ENCODE data around the gene CHST10.

The CHST10 gene

DNA sequence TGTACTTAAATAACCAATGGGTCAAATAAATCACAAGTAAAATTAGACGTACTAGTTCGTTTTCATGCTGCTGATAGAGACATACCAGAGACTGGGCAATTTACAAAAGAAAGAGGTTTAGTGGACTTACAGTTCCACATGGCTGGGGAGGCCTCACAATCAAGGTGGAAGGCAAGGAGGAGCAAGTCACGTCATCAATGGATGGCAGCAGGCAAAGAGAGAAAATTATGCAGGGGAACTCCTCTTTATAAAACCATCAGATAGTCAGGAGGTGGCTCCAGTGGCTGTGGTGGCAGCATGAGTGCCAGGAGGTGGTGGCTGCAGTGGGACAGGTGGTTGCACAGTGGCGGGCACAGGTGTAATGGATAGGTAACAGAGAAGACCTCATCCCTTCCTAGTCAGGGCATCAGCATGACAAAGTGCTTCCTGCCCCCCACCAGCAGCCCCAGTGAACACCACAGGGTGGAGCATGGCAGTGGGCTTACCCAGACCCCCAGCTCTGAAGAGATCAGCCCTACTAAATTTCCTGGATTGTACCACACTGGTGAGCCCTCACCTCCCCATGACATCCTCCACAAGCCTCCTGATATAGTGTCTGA is 6.9 kb upstream of the CHST10 start:
- Histone ChIP-seq H3K27me3 (ENCODE audit: insufficient read depth, insufficient read length) (no peaks in the 10 kb centered on the region), H3K9ac (ENCODE audit: insufficient read length, low read depth) (no peak overlapping the region), H3K4me1 (ENCODE audit: insufficient read depth, insufficient read length) (peaks cover 3% of the 10 kb centered on the region), H3K9me3 (ENCODE audit: insufficient read depth, low read length) (0 out of 2 replicates have a peak, but pooled peaks cover 4% of the 10 kb centered on the region), H3K36me3 (ENCODE audit: insufficient read depth, insufficient read length, low read length) (no peaks in the 10 kb centered on the region), H3K4me3 (ENCODE audit: insufficient read length, low read depth) (no peak overlapping the region)
- no peak for DNase-seq (ENCODE audit: low read depth, low spot score)
- TF ChIP-seq SUZ12 (IDR thresholded peaks at IDR 0.05; ENCODE audit: extremely low read depth, insufficient read depth, insufficient read length) (no peak), YY1 (IDR thresholded peaks at IDR 0.05; ENCODE audit: insufficient read depth, insufficient read length) (no peak), ZNF274 (IDR thresholded peaks at IDR 0.05; ENCODE audit: low read depth, low read length) (no peak)

DNA sequence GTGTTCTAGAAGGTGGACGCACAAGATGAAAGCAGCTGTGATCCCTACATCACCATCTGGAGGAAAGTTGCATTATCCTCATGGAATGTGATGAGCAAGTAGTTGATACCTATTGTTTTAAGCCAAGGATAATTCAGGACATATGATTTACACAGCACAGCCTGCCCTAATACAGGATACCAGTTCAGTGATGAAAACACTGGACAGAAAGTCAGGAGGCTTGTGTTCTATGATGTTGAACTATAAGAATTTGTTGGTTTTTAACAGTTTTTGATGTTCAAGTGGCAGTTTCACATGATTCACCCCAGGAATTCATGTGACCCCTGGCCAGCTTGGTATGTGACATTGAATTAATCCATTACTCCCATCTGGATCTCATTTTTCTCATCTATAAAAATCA is 6.2 kb upstream of the CHST10 start:
- no peaks in the 10 kb centered on the region for H3K27me3 ChIP-seq (ENCODE audit: insufficient read depth, insufficient read length)
- H3K9me3 ChIP-seq (ENCODE audit: insufficient read depth, low read length) = no peaks in the 10 kb centered on the region
- peaks cover 3% of the 10 kb centered on the region for H3K4me1 ChIP-seq (ENCODE audit: insufficient read depth, insufficient read length)
- TF ChIP-seq YY1 (IDR thresholded peaks at IDR 0.05; ENCODE audit: insufficient read depth, insufficient read length) (no peak), SUZ12 (IDR thresholded peaks at IDR 0.05; ENCODE audit: extremely low read depth, insufficient read depth, insufficient read length) (no peak), ZNF274 (IDR thresholded peaks at IDR 0.05; ENCODE audit: low read depth, low read length) (no peak)
- no peak for DNase-seq (ENCODE audit: low read depth, low spot score)
- H3K4me3 ChIP-seq (ENCODE audit: insufficient read length, low read depth) = no peak overlapping the region
- H3K36me3 ChIP-seq (ENCODE audit: insufficient read depth, insufficient read length, low read length) = no peaks in the 10 kb centered on the region
- H3K9ac ChIP-seq (ENCODE audit: insufficient read length, low read depth) = no peak overlapping the region

DNA sequence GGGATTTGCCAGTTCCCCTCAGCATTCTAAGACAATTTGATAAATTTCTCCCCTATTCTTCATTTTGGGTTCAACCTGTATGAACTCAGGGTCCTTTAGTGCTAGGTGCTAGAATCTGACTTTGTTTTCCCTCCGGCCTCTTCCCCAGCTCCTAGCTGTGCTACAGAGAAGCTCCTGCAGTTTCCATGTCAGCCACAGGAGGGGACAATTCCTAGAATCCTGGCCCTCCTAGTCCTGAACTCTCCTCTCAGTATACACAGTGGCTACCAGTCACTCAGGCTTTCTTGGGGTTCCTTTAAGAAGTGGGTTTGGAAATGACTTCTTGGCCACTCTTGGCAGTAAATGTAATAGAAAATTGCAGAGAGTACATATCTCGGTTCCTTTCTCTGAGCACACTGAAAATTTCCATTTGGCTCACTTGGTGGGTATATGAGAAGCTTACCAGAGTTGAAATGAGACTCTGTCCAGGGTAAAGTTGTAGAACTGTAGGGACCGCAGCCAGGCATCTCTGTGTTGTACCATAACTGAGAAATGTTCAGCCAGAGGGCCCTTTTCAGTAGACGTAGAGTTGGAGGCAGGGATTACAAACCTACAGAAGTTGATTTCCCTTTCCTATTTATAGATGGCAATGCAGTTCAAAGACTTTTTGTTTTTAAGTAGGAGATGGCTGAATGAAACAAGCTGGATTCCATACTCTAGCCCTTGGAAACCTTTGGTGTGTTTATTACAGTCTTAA is 5.0 kb upstream of the CHST10 start:
- Histone ChIP-seq H3K4me1 (ENCODE audit: insufficient read depth, insufficient read length) (peaks cover 3% of the 10 kb centered on the region), H3K9me3 (ENCODE audit: insufficient read depth, low read length) (no peaks in the 10 kb centered on the region), H3K36me3 (ENCODE audit: insufficient read depth, insufficient read length, low read length) (no peaks in the 10 kb centered on the region), H3K27me3 (ENCODE audit: insufficient read depth, insufficient read length) (no peaks in the 10 kb centered on the region), H3K4me3 (ENCODE audit: insufficient read length, low read depth) (no peak overlapping the region), H3K9ac (ENCODE audit: insufficient read length, low read depth) (no peak overlapping the region)
- TF ChIP-seq ZNF274 (IDR thresholded peaks at IDR 0.05; ENCODE audit: low read depth, low read length) (no peak), SUZ12 (IDR thresholded peaks at IDR 0.05; ENCODE audit: extremely low read depth, insufficient read depth, insufficient read length) (no peak), YY1 (IDR thresholded peaks at IDR 0.05; ENCODE audit: insufficient read depth, insufficient read length) (no peak)
- DNase-seq (ENCODE audit: low read depth, low spot score) = peak; percentile 30

DNA sequence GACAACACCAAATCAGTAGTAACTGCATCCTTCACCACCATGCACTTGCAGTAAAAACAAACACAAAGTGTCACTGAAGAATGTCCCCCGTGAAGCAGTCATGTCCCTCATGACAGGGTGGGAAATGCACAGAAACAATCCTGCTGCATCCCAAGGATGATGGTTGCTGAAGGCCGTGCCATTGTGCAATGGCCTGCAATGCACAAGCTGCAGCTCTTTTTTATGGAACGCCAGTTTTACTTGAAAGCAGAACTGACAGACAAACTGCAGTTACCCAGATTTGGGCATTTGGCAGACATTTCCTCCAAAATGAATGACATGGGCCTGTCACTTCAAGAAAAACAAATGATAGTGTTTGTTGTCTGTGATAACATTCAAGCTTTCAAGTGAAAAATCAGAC is 2.4 kb upstream of the CHST10 start:
- H3K4me1 ChIP-seq (ENCODE audit: insufficient read depth, insufficient read length) = peaks cover 3% of the 10 kb centered on the region
- TF ChIP-seq YY1 (IDR thresholded peaks at IDR 0.05; ENCODE audit: insufficient read depth, insufficient read length) = no peak
- TF ChIP-seq SUZ12 (IDR thresholded peaks at IDR 0.05; ENCODE audit: extremely low read depth, insufficient read depth, insufficient read length) = no peak
- TF ChIP-seq ZNF274 (IDR thresholded peaks at IDR 0.05; ENCODE audit: low read depth, low read length) = no peak
- no peaks in the 10 kb centered on the region for H3K36me3 ChIP-seq (ENCODE audit: insufficient read depth, insufficient read length, low read length)
- no peak overlapping the region for H3K9ac ChIP-seq (ENCODE audit: insufficient read length, low read depth)
- no peaks in the 10 kb centered on the region for H3K9me3 ChIP-seq (ENCODE audit: insufficient read depth, low read length)
- H3K4me3 ChIP-seq (ENCODE audit: insufficient read length, low read depth) = no peak overlapping the region
- no peak for DNase-seq (ENCODE audit: low read depth, low spot score)
- no peaks in the 10 kb centered on the region for H3K27me3 ChIP-seq (ENCODE audit: insufficient read depth, insufficient read length)

DNA sequence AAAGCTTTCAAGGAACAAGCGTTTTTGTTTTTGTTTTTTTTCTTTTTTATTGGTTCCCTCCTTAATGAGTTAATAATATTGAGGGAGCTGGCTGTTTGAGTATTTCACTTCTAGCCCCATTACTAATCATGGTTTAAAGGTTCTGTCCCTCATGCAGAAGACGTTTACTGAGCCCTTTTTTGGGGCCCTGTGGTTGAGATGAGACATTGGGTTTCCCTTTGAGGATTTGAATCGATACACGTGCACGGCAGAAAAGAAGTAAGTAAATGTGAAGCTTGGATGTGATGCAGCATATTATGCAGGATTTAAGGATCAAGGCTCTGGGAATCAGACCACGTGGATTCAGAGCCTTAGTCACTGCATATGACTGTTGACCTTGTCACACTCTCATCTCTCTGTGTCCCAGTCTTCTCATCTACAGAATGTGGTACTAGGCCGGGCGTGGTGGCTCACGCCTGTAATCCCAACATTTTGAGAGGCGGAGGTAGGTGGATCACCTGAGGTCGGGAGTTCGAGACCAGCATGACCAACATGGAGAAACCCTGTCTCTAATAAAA is 1.0 kb upstream of the CHST10 start:
- no peak for DNase-seq (ENCODE audit: low read depth, low spot score)
- Histone ChIP-seq H3K9me3 (ENCODE audit: insufficient read depth, low read length) (no peaks in the 10 kb centered on the region), H3K9ac (ENCODE audit: insufficient read length, low read depth) (no peak overlapping the region)

DNA sequence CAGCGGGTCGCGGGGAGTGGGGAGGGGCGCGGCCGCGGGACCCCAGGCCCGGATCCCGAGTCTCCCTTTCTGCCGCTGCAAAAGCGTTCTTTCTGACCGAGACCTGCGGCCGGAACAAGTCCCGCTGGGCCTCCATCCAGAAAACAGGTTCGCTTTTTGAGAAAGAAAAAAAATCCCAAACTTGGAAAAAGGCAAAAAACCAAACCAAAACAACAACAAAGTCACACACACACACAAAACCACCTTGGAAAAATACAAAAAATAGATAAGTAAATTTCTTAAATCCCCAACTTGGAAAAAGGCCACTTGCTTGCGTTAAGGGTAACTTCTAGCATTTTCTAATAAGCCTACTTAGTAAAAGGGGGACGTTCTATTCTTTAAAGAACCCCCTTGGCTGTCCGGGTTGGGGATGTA is 250 bp upstream of the CHST10 start:
- Histone ChIP-seq H3K4me1 (ENCODE audit: insufficient read depth, insufficient read length) (peaks cover 5% of the 10 kb centered on the region), H3K27me3 (ENCODE audit: insufficient read depth, insufficient read length) (no peaks in the 10 kb centered on the region), H3K9ac (ENCODE audit: insufficient read length, low read depth) (peak overlapping the region; percentile 90), H3K9me3 (ENCODE audit: insufficient read depth, low read length) (no peaks in the 10 kb centered on the region), H3K4me3 (ENCODE audit: insufficient read length, low read depth) (peak overlapping the region; percentile 89), H3K36me3 (ENCODE audit: insufficient read depth, insufficient read length, low read length) (peaks cover 11% of the 10 kb centered on the region)
- TF ChIP-seq SUZ12 (IDR thresholded peaks at IDR 0.05; ENCODE audit: extremely low read depth, insufficient read depth, insufficient read length) (no peak), ZNF274 (IDR thresholded peaks at IDR 0.05; ENCODE audit: low read depth, low read length) (no peak)
- DNase-seq (ENCODE audit: low read depth, low spot score) = peak; percentile 32

More for the DNA sequence above, 1.0 kb upstream of the CHST10 start:
- no peak for TF ChIP-seq SUZ12 (IDR thresholded peaks at IDR 0.05; ENCODE audit: extremely low read depth, insufficient read depth, insufficient read length)
- no peak for TF ChIP-seq ZNF274 (IDR thresholded peaks at IDR 0.05; ENCODE audit: low read depth, low read length)
- H3K27me3 ChIP-seq (ENCODE audit: insufficient read depth, insufficient read length) = no peaks in the 10 kb centered on the region
- H3K4me3 ChIP-seq (ENCODE audit: insufficient read length, low read depth) = no peak overlapping the region
- peaks cover 11% of the 10 kb centered on the region for H3K36me3 ChIP-seq (ENCODE audit: insufficient read depth, insufficient read length, low read length)
- H3K4me1 ChIP-seq (ENCODE audit: insufficient read depth, insufficient read length) = peaks cover 5% of the 10 kb centered on the region

DNA sequence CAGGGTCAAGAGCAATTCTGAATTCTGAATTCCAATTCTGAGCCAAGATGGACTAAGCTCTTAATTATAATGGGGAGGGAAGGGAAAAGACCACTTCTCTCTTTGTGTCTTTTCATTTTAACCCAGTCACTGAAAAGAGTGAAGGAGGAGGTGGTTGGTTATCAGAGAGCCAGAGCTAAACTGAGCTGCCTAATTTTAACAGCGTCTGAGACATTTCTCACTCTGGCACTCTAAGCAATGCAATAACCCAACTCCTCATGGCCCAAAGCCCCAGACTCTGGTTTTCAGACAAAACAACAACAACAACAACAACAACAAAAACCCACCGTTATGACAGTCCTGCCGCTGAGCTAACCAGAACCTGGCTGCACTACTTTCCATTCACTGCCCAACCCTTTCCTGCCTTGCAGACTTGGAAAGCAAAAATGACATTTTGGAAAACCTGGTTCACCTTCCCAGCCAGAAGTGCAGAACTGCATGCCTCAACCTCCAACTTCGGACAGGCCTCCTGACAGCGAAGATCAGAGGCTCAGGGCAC is 1.0 kb downstream of the CHST10 start:
- no peaks in the 10 kb centered on the region for H3K27me3 ChIP-seq (ENCODE audit: insufficient read depth, insufficient read length)
- no peak for DNase-seq (ENCODE audit: low read depth, low spot score)
- peak overlapping the region; percentile 90 for H3K9ac ChIP-seq (ENCODE audit: insufficient read length, low read depth)
- H3K36me3 ChIP-seq (ENCODE audit: insufficient read depth, insufficient read length, low read length) = peaks cover 19% of the 10 kb centered on the region
- H3K4me1 ChIP-seq (ENCODE audit: insufficient read depth, insufficient read length) = peaks cover 12% of the 10 kb centered on the region
- no peak for TF ChIP-seq ZNF274 (IDR thresholded peaks at IDR 0.05; ENCODE audit: low read depth, low read length)
- TF ChIP-seq SUZ12 (IDR thresholded peaks at IDR 0.05; ENCODE audit: extremely low read depth, insufficient read depth, insufficient read length) = no peak
- TF ChIP-seq YY1 (IDR thresholded peaks at IDR 0.05; ENCODE audit: insufficient read depth, insufficient read length) = no peak
- no peaks in the 10 kb centered on the region for H3K9me3 ChIP-seq (ENCODE audit: insufficient read depth, low read length)
- H3K4me3 ChIP-seq (ENCODE audit: insufficient read length, low read depth) = peak overlapping the region; percentile 89
